Activated effector memory CD4-positive, alpha-beta T cell treated with Interleukin-2 at 50 U/mL for 16 hours (primary cell): ENCODE results near the gene ACSL3.

Experiments used
- DNase-seq: peaks from one replicate; pipeline ENCODE4 v3.0.0-alpha.2; 2020

ACSL3 gene

DNA sequence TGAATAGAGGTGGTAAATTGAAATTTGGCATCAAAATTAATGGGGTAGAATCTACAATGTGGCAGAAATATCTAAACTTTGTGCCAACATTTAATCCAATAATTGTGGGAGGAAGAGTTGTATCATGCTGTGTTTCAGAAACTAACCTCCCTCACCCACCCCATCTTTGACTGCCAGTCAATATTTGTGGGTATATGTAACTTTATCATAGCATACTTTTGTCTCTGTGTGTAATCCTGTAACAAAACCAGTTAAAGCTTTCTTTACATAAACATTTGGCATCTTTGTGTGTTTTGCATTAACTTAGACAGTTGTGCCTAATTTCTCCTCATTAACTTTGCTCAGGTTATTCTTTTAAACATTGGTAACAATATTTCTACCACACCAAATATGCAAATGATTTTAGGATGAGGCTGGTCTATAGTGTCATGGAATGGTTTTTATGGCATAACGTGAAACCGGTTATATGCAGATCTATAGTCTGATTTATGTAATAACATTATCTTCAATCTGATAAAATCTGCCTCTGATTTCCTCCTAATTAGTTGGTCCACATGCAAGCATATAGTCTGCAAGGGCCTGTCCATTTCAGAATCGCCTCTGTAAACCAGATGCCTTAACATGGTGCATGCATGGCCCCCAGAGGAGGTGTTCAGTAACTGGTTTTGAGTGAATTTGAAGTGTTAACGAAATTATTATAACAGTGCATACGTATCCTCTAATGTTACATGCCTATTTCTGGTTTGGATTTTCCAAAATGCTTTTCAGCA, 84.3 kb downstream of the ACSL3 start:
- no peak for DNase-seq

DNA sequence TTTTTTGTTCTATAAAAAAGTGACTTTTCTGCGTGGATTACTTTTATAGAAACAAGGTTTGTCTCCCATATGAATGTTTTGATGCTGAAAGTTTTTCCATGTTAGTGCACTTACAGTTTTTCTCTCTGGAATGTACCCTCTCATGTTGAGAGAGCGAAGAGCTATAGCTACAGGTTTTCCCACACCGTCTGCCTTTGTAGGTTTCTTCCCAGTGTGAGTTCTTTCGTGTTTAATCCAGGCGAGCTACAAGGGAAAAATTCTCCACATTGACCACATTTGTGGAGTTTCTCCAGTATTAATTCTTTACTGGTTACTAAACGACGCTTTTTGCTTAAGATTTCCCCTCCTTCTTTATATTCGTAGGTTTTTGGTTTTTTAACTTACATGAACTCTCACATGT, 85.1 kb downstream of the ACSL3 start:
- no peak for DNase-seq

DNA sequence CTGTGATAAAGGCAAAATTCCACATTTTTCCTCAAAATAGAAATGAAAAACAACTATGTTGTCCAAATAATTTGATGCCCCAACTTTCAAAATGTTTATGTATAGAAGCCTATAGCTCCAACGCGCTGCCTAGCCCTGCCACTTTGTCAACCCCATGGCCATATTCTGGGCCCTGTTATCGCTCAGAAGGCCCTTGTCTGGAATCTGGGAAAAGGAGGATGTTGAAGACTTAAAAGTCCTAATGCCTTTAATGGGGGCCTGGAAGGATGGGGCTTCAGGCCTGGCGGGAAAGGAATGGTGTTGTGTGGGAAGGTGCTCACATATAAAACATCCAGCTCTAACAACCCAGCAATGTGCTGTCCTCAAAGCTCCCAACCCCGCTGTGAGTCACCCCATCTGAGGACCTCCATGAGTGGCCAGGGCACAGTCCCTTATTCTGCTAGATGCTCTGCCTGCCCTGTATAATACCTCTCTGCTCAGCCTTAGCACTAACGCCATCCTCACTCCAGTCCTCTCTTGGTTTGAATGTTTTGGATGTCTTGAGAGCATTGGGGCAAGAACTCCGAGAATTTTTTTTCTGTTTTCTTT, 86.0 kb downstream of the ACSL3 start:
- DNase-seq = no peak

DNA sequence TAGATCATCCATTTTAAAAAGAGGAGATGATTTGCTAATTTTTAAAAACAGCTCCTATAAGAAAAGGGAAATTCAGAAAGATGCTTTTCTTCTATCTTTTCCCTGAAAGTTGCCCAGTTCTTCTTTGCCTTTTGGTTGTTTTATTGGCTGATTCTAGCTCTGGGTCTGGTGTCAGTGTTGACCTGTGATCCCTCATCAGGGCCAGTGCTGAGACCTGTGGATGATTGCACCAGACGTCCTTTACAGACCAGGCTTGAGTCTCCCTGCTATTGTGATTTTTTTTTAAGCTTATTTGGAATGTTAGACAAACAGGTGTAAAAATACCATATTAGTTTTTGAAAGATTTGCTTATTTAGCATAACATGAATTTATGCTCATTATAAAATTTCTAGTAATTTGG, 88.2 kb downstream of the ACSL3 start:
- no peak for DNase-seq

DNA sequence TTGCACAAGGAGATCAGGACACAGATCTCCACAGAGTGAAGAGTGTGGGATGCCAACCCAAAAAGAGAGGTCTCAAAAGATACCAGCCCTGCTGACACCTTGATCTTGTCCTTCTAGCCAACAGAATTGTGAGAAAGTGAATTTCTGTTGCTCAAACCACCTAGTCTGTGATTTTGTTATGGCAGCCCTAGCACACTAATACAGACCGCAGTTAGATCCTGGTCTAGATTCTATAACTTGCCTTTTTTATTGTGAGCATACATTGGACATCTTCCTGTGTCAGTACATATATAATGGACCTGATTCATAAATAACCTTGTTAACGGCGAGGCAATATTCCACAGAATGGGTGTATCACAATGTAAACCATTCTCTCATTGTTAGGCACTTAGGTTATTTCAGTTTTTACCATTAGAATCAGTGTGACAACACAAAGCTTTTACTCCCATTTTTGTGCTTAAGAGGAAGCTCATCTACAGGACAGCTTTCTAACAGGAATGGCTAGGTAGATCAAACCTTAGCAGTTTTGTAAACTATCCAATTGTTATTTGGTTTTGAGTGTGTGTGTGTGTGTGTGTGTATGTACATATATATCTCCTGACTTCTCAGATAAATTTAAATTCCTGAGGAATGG, 89.0 kb downstream of the ACSL3 start:
- no peak for DNase-seq

DNA sequence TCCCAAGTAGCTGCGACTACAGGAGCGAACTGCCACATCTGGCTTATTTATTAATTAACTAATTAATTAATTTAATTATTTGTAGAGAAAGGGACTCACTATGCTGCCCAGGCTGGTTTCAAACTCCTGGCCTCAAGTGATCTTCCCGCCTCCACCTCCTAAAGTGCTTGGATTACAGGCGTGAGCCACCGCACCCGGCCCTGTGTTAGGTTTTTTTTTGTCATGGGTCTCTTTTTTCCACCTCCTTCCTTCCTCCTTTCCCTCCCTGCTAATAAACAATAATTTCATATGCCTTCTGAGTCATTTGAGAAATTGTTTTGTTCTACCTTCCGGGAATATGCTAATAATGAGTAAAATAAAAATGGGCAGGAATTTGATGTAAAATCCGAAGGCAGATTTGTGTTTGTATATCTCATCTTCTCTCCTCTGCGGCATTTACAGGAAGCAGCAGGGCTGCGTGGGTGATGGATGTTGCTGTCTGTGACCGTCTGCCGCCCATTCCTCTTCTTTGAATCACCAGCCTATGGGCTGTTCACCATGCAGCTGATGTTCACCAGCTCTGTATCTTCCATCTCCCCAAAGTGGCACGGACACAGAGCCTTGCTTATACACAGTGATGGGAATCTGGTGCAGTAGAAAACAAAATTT, 89.9 kb downstream of the ACSL3 start:
- no peak for DNase-seq

DNA sequence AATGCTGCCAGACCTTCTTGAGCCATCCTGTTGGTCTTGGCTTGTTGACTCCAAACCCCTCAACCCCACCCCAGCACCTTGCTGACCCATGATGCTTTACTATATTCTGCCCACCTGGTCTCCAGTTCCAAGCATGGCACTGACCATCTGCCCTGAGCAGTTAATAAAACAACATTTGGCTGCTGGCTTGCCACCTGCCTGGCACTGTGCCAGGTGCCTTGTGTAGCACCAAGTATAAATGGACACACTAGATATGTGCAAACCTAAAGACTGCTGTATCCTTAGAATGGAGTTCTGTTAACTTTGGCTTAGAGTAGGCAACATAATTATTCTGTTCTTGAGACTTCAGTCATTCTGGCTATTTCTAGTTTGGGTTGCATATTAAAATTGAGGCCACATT, 91.4 kb downstream of the ACSL3 start:
- no peak for DNase-seq

DNA sequence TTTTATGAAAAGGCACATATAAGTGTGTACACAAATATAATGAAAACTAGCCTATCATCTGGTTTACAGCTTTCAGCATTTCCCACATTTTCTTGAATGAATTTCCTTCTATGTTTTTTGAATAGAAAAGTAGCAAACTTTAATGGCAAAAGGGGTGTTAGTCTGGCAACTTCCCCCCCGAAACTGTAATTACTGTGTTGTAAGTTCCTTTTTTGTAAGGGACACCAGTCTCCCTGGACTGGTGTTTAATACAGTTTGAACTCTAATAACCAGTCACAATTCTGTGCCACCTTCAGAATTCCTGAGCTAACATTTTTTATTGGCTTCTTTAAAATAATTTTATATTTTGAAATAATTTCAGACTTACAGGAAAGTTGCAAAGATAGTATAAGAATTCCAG, 94.2 kb downstream of the ACSL3 start:
- no peak for DNase-seq

DNA sequence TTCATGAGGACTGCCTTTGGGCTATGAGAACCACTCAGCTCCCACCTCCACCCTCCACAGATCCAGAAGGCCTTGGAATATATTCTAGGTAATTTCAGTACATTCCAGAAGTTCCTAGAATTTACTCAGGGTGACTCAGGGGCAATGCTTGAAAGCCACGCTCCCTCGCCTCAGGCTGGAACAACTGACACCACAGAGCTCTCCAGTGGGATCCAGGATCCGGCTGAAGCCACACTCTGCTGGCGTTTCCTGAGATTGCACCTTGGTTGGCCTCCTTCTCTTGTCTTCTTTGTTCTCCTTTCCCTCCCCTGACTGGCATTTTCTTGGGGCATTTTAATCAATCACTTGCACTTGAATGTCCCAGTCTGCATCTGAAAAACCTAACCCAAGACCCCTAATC, 98.5 kb downstream of the ACSL3 start:
- no peak for DNase-seq

DNA sequence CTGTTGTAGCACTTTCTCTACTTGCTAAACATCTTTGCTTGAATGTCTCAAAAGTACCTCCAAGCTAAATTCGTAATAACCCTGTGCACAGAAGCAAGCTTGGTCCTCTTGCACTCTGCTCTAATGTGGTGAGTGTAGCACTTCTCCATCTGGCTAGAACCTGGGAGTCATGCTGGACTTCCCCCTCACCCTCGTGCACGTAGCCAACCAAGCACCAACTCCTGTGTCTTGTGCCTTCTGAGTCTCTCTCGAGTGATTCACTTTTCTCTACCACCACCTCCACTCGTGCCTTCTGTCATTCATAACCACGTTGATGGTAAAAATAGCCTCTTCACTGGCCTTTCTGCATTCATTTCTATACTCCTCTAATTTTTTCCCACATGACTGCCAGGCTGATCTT, 99.3 kb downstream of the ACSL3 start:
- no peak for DNase-seq

DNA sequence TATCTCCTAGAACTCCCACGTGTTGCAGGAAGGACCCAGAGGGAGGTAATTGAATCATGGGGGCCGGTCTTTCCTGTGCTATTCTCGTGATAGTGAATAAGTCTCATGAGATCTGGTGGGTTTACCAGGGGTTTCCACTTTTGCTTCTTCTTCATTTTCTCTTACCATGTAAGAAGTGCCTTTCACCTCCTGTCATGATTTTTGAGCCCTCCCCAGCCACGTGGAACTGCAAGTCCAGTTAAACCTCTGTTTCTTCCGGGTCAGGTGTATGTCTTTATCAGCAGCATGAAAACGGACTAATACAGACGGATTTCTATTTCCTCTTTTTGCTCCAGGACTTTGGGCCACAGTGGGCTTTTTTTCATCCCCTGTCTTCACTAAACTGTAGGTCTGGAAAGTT, 102.8 kb downstream of the ACSL3 start:
- DNase-seq = no peak

DNA sequence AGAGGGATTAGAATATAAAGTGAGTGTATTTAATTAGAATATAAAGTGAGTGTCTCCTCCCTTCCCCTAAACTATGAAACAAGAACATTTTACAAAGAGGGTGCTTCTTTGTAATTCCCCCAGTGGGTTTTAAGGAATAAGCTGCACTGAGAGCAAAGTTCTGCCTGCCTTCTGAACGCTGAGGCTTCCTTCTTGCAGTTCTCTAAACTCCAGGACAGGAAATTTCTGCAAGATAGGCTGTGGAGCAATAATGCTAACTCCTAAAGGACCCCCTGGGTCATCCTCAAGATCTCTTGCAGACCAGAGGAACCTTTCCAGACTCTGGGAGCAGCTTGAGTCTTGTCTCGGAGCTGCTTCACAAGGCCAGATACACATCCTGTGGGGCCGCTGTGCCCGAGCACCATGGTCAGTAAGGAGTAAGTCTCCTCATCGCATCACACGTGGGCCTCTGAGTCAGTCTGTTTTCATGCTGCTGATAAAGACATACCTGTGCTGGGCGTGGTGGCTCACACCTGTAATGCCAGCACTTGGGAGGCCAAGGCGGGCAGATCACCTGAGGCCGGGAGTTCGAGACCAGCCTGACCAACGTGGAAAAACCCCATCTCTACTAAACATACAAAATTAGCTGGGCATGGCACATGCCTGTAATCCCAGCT, 103.7 kb downstream of the ACSL3 start:
- no peak for DNase-seq

DNA sequence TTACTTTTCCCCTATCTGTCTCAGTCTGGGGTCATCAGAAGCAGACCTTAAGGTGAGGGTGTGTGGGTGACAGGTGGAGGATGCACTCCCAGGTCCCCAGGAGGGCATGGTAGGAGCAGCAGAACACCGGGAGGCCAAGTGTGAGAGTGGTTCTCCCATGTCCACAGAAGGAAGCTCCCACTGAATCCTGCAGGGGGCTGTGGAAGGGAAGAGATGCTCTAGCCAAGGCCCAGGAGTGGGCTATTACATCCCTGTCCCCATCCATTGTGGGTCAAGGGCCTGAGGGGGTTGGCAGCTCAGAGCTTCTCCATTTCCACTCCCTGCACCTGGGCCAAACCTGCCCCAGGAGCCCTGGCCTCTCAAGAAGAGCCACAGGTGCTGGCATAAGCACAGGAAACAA, 104.7 kb downstream of the ACSL3 start:
- DNase-seq = no peak

DNA sequence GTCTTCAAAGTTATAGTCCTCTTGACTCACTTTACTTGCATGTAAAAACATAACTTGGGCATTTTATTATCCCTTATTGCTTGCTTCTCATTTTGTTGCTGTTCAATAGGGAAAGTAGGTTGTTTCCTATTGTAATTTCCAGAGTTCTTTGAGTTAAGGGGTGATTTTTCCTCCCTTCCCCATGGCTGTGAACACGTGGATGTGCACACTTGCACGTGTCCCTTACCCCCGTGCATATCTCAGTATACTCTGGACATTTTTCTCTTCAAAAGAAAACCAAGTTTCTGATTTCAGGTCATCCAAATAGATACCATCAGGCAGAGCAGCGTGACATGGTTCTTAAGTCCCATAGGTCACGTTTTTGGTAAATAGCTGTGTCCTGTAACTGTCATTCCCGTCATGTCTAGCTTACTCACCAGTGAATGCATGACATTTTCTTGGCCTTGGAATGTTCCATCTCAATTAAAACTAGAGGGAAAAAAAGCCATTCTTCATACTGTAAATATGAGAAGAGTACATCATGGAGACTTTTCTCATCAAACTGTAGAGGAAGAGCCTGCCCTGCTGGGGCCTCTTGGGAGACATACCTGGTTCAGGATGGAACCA, 107.8 kb downstream of the ACSL3 start:
- DNase-seq = no peak

DNA sequence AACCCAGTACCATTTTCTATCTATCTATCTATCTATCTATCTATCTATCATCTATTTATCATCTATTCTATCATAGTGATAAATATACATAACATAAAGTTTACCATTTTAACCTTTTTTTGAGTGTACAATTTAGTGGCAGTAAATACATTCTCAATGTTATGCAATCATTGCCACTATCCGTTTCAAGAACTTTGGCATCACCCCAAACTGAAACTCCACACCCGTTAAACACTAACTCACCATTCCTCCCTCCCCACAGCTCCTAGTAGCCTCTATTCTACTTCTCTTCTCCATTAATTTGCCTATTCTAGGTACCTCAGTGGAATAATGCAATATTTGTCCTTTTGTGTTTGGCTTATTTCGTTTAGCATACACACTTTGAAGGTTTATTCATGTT, 108.7 kb downstream of the ACSL3 start:
- no peak for DNase-seq

DNA sequence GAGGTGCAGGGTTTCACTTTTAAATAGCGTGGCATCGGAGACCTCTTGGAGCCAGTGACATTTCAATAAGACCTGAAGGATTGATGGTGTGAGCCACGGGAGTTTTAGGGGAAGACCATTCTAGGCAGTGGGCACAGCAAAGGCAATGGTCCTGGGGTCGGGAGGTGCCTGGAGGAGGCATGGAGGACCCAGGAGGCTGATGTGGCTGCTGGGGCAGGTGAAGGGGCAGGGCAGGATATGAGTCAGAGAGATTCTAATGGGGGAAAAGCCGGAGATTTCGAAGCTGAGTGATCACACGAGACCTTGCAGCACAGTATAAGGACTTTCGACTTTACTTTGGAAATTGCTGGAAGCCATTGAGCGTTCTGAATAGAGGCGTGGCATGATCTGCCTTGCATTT, 111.6 kb downstream of the ACSL3 start:
- no peak for DNase-seq

DNA sequence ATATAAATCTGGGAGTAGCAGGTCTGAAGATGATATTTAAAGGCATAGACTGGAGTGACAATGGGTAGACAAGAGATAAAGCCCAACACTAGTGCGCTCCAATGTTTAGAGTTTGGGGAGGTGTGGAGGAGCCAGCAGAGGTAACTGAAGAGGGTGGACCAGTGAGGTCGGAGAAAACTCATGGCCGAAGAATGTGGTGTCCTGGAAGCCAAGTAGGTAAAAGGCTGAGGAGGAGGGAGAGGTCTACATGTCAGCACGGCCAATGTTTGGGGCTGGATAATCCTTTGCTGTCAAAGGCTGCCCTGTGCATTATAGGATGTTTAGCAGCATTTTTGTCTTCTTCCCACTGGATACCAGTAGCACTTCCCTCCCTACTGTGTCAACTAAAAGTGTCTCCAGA, 112.4 kb downstream of the ACSL3 start:
- no peak for DNase-seq

DNA sequence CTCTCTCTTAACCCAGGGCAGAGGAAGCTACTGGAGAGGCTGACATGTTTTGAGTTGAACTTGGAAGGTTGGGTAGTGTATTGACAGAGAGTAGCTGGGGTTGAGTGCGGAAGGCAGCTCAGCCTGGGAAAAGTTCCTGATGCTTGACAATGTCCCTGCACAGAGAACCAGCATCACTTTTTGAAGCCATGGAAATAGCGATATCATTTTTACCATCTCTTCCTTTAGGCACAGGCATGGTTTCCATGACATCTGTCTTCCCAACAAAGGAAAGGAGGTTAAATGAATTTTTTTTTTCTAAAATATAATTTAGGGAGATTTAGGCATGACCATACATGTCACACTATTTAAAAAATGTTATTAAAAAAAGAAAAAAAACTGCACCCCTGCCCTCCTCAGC, 112.9 kb downstream of the ACSL3 start:
- no peak for DNase-seq

DNA sequence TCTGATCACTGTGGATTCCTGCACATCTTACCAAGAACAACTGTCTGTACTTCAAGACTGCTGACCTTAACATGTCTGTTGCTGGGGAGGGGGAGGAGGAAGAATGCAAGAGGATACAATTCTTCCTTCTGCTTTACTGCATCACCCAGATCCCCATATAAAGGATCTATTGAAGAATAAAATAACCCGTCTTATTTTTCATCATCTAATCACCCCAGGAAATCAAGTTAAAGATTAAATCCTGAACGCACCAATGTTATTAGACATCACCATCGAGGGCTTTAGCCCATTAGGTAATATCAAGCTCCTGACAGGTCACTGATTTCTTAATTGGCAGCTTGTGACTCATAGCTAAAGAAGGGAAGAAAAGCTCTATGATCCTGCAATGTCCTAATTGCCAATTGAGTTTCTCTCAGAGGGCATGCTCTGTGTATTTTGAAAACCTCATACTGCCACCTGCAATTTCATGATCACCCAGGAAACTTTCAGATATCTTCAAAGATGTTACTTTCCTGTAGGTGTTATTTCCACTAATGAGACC, 115.8 kb downstream of the ACSL3 start:
- DNase-seq = no peak

DNA sequence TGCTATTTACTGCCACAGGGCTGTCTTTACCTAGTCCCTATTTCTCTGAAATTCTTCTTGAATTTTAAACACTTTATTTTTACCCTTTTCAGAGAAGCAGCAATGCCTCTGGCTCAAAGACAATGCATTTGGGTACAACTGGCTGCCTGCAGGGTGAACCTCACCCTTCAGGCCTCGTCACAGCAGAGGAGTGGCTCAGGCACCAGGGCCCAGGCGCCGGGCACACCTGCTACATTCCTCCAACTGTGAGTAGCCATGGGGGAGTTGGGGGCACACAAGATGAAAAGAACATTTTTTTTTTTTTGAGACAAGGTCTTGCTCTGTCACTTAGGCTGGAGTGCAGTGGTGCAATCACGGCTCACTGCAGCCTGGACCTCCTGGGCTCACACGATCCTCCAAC, 116.3 kb downstream of the ACSL3 start:
- DNase-seq = no peak

DNA sequence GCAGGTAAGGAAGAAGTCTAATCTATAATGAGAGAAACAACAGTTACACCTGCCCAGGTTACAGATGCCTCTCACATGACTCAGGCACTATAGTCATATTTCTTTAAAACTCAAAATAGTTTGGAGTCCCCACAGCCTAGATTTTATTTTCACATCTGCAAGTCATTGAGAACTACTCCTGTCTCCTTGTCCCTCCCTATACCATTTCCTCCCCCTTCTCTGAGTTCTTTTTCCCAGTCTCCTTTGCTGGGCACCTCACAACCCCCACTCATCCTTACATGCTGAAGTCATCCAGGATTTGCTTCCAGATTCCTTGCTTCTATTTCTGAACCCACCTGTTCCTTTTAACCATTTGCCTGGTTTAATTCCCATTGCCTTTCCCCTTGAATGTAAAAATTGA, 118.0 kb downstream of the ACSL3 start:
- no peak for DNase-seq

DNA sequence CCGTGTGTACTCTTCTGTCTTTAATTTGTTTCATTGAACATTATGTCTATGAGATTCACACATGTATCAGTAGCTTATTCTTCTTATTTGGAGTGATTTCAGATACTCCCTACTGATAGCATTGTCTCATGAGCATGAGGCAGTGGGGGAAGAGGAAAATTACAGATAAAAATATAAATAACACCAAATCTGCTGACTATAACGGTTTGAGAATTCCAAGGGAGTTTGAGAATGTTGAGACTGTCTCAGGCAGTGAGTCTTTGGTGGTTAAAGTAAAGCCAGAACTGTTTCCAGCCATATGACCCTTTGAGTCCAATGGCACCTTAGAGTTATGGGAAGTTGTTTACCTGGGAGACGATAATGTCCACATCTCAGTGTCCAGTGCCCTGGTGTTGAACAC, 118.6 kb downstream of the ACSL3 start:
- DNase-seq = no peak
